ENCODE measurements around the gene AGPAT1. TPM values are rescaled to one million over a fixed set of nuclear protein-coding genes. Genes with fewer than 3 reads are reported as not detected.

AGPAT1 gene
- total RNA-seq, 1 experiment from 2014 or later = 108 TPM

DNA sequence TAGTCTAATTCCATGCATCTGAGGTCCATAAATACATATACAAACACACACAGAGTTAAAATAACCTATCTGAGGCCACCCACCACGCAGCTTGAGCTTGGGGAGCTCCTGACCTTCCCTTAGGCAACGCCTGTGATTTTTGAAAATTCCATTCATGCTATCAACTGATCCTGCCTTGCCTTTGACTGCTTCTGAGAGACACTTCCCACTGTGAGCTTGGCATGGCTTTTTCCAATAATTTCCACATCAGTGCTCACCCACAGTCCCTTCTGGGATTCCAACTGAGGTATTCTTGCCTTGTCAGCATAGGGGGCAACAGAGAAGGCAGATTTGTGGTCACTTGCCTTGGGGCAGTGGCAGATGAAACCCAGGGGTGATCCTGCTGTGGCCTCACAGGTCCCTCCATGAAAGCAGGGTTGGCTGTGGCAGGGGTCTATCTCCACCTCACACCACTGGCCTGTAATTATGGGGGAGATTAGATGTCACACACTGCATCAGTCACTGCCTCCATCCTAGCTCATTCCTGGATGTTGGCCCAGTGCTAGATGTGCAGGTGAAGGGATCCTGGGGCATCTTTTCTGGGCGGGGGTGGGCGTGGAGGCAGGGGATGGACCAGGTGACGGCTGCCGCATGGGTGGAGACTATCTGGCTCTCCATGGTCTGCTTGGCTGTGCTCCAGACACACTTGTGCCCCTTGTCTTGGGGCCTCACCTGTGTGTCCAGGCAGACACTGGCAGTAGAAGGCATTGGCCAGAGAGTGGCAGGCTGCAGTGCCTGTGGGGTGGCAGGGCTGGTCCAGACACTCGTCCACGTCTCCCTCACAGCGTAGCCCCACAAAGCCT, 27.8 kb upstream of the AGPAT1 start:
- no peak overlapping the region for H3K4me3 ChIP-seq (ENCODE audit: low read depth, low read length, poor library complexity, severe bottlenecking)
- H3K4me1 ChIP-seq (ENCODE audit: insufficient read depth, low read length, poor library complexity, severe bottlenecking) = peaks cover 9% of the 10 kb centered on the region
- ChIA-PET POLR2A (ENCODE audit: low non-redundant PET) (no interaction called here), CTCF (no interaction called here)
- DNase-seq (ENCODE audit: low spot score) = peak; percentile 68
- no peaks in the 10 kb centered on the region for H3K36me3 ChIP-seq (ENCODE audit: insufficient read depth, low read length, poor library complexity, severe bottlenecking)
- TF ChIP-seq EZH2 (IDR thresholded peaks at IDR 0.05; ENCODE audit: borderline replicate concordance, low read depth, low read length, poor library complexity, severe bottlenecking) = no peak
- TF ChIP-seq, protein P1, sequence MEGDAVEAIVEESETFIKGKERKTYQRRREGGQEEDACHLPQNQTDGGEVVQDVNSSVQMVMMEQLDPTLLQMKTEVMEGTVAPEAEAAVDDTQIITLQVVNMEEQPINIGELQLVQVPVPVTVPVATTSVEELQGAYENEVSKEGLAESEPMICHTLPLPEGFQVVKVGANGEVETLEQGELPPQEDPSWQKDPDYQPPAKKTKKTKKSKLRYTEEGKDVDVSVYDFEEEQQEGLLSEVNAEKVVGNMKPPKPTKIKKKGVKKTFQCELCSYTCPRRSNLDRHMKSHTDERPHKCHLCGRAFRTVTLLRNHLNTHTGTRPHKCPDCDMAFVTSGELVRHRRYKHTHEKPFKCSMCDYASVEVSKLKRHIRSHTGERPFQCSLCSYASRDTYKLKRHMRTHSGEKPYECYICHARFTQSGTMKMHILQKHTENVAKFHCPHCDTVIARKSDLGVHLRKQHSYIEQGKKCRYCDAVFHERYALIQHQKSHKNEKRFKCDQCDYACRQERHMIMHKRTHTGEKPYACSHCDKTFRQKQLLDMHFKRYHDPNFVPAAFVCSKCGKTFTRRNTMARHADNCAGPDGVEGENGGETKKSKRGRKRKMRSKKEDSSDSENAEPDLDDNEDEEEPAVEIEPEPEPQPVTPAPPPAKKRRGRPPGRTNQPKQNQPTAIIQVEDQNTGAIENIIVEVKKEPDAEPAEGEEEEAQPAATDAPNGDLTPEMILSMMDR (conservative IDR thresholded peaks at IDR 0.05; ENCODE audit: low read depth, low read length) = no peak
- no TSS peak for BruUV-seq (replicated peaks)
- H3K27ac ChIP-seq (ENCODE audit: low read depth, low read length, poor library complexity, severe bottlenecking) = no peak overlapping the region
- intact Hi-C loops (cut with micrococcal nuclease; ENCODE audit: unreplicated experiment) = no loop called here
- H3K9me3 ChIP-seq (ENCODE audit: low read depth, low read length, poor library complexity, severe bottlenecking) = no peaks in the 10 kb centered on the region
- H3K27me3 ChIP-seq (replicated peaks; ENCODE audit: insufficient read depth, low read depth, low read length, poor library complexity) = no peaks in the 10 kb centered on the region

DNA sequence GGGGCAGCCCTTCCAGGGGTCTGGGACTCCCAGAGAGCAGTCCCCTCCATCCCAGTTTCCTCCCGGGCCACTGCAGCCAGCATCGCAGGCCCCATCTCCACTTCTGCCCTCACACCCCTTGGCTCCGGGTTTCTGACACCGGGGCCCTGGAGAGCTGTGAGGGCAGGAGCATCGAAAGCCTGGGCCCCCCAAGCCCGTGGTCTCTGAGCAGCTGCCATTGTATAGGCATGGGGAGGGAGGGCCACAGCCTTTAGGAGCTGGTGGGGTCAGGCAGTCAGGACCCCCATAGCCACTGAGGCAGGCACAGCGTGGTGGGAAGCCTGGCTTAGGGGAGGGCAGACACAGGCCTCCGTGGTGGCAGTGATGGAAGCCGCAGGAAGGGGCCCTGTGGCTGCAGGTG, 26.3 kb upstream of the AGPAT1 start:
- peaks cover 12% of the 10 kb centered on the region for H3K4me1 ChIP-seq (ENCODE audit: insufficient read depth, low read length, poor library complexity, severe bottlenecking)
- H3K36me3 ChIP-seq (ENCODE audit: insufficient read depth, low read length, poor library complexity, severe bottlenecking) = no peaks in the 10 kb centered on the region
- H3K4me3 ChIP-seq (ENCODE audit: low read depth, low read length, poor library complexity, severe bottlenecking) = no peak overlapping the region
- BruUV-seq (replicated peaks) = no TSS peak
- no peak overlapping the region for H3K27ac ChIP-seq (ENCODE audit: low read depth, low read length, poor library complexity, severe bottlenecking)
- TF ChIP-seq, protein P1 (conservative IDR thresholded peaks at IDR 0.05; ENCODE audit: low read depth, low read length) = no peak
- TF ChIP-seq EZH2 (IDR thresholded peaks at IDR 0.05; ENCODE audit: borderline replicate concordance, low read depth, low read length, poor library complexity, severe bottlenecking) = no peak
- no peaks in the 10 kb centered on the region for H3K27me3 ChIP-seq (replicated peaks; ENCODE audit: insufficient read depth, low read depth, low read length, poor library complexity)
- ChIA-PET CTCF (no interaction called here), POLR2A (ENCODE audit: low non-redundant PET) (no interaction called here)
- no peaks in the 10 kb centered on the region for H3K9me3 ChIP-seq (ENCODE audit: low read depth, low read length, poor library complexity, severe bottlenecking)
- no peak for DNase-seq (ENCODE audit: low spot score)
- intact Hi-C loops (cut with micrococcal nuclease; ENCODE audit: unreplicated experiment) = no loop called here

DNA sequence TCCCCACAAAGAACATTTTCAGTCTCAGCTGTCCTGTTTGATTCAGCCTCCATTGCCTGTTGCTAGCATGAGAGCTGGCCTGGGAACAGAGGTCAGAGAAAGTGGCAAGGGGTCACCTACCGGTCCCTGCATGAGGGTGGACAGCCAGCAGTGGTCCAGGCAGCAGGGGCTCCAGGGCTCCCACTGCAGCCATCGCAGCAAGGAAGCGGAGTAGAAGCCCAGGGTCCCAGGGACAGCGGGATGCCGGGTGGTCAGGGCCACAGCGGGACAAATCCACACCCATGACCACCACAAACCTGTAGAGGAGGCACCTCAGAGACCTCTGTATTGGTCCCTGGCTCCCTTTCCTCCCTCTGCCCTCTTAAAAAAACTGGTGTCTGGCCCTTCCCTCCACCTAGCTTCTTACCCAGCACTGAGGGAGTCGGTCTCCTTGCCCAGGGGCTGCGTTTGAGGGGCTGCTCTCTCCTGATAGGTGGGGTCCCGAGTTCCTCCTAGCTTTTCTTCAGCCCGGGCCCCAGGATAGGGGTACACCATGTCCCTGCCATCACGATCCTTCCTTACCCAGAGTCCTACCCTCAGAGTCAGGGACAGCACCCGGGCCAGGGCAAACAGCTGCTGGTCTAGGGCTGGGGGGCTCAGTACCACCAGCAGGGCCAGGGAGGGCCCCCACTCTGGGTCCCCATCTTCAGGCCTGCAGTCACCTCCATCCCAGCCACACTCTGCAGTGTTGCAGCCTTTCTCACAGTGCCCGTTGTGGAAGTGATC, 25.0 kb upstream of the AGPAT1 start:
- CTCF ChIA-PET = no interaction called here
- no peak for DNase-seq (ENCODE audit: low spot score)

More for the DNA sequence above, 25.0 kb upstream of the AGPAT1 start:
- Histone ChIP-seq H3K27ac (ENCODE audit: low read depth, low read length, poor library complexity, severe bottlenecking) (no peak overlapping the region), H3K36me3 (ENCODE audit: insufficient read depth, low read length, poor library complexity, severe bottlenecking) (no peaks in the 10 kb centered on the region), H3K4me3 (ENCODE audit: low read depth, low read length, poor library complexity, severe bottlenecking) (no peak overlapping the region), H3K27me3 (replicated peaks; ENCODE audit: insufficient read depth, low read depth, low read length, poor library complexity) (no peaks in the 10 kb centered on the region), H3K9me3 (ENCODE audit: low read depth, low read length, poor library complexity, severe bottlenecking) (no peaks in the 10 kb centered on the region), H3K4me1 (ENCODE audit: insufficient read depth, low read length, poor library complexity, severe bottlenecking) (peaks cover 23% of the 10 kb centered on the region)
- no peak for TF ChIP-seq EZH2 (IDR thresholded peaks at IDR 0.05; ENCODE audit: borderline replicate concordance, low read depth, low read length, poor library complexity, severe bottlenecking)
- POLR2A ChIA-PET (ENCODE audit: low non-redundant PET) = no interaction called here
- intact Hi-C loops (cut with micrococcal nuclease; ENCODE audit: unreplicated experiment) = no loop called here
- BruUV-seq (replicated peaks) = no TSS peak
